Sigmoid colon (tissue), 7 donors: ENCODE measurements around the gene KIF26B. TPM values are rescaled to one million over a fixed set of nuclear protein-coding genes. Genes with fewer than 3 reads are reported as not detected.

Experiments
- DNase-seq: peaks from one replicate; pipeline ENCODE4 v3.0.0-alpha.2; 2019
- H3K27ac ChIP-seq, 4 donors: fragments of 200-600 bp; sonication (generic); one replicate each; pipeline ENCODE4 v1.5.1; 2016 to 2019; ENCODE audit warnings: mild to moderate bottlenecking in 1 of 4
- H3K27me3 ChIP-seq, 3 donors: fragments of 200-600 bp; sonication (generic); one replicate each; pipeline ENCODE4 v1.5.1; 2019; ENCODE audit warnings: mild to moderate bottlenecking in 1 of 3
- H3K36me3 ChIP-seq, 4 donors: fragments of 200-600 bp; sonication (generic); one replicate each; pipeline ENCODE4 v1.5.1; 2016 to 2019
- H3K4me1 ChIP-seq, 4 donors: fragments of 200-600 bp; sonication (generic); one replicate each; pipeline ENCODE4 v1.5.1; 2017 to 2019
- H3K4me3 ChIP-seq, 4 donors: fragments of 200-600 bp; sonication (generic); one replicate each; pipeline ENCODE4 v1.5.1; 2017 to 2019; ENCODE audit warnings: mild to moderate bottlenecking in 2 of 4, moderate library complexity in 1 of 4
- H3K9me3 ChIP-seq, 4 donors: fragments of 200-600 bp in 3 of 4; sonication (generic) in 3 of 4; one replicate each; pipeline versions ENCODE4 v1.5.1 to v1.6.1; 2013 to 2019
- CTCF ChIP-seq, 4 experiments: fragments of 450-650 bp in 3 of 4; fragments of 200-600 bp in 1 of 4; IDR thresholded peaks; one replicate each; pipeline ENCODE4 v1.5.1; 2016 to 2019; ENCODE audit warnings: antibody characterized with exemption in 4 of 4, mild to moderate bottlenecking in 3 of 4, moderate library complexity in 2 of 4
- EP300 ChIP-seq, 4 donors: sonication (generic); formaldehyde crosslinking; IDR thresholded peaks; one replicate each; pipeline ENCODE4 v1.6.1; 2017; ENCODE audit warnings: antibody characterized with exemption in 4 of 4
- POLR2A ChIP-seq, 2 donors: fragments of 450-650 bp; IDR thresholded peaks; one replicate each; pipeline ENCODE4 v1.6.1; 2016; ENCODE audit warnings: antibody characterized with exemption in 2 of 2, mild to moderate bottlenecking in 2 of 2, moderate library complexity in 2 of 2
- POLR2AphosphoS5 ChIP-seq, 4 donors: sonication (generic); formaldehyde crosslinking; IDR thresholded peaks; one replicate each; pipeline ENCODE4 v1.6.1; 2017; ENCODE audit warnings: antibody characterized with exemption in 4 of 4
- whole genome bisulfite sequencing, 2 donors: extraction: QIAGEN DNeasy Blood & Tissue Kit; methylation state at CpG; one replicate each; pipeline ENCODE4 v1.1.7; 2013; 5-methylcytosine and 5-hydroxymethylcytosine counted together
- intact Hi-C: fragments of 100-400 bp; cut with DNase I; formaldehyde crosslinking; loops from one replicate; pipeline ENCODE4 v1.15.1; 2023
- polyA plus RNA-seq, 3 donors: library from polyadenylated mRNA; stranded (reverse); fragments of 200-250 nt; gene quantifications; one replicate each; pipeline ENCODE4 v1.2.3, GENCODE V29; 2013
- total RNA-seq, 4 donors: library from RNA; depleted of rRNA; stranded (reverse); fragments of >200 nt; gene quantifications; one replicate each; pipeline ENCODE4 v1.1.0, GENCODE V29; 2016
- donor health status: healthy with polysubstance abuse.
- donor health status: Bipolar disorder and iron deficiency.
- donor health status: healthy.

Gene KIF26B
- total and polyA plus RNA-seq, 7 donors: under 0.01 to 5.5 (median 1.4) TPM; not detected in 1

- Histone ChIP-seq H3K4me1 (peaks cover 0 to 15% (median 10%) of the 10 kb centered on the region in 4 donors), H3K27me3 (no peaks in the 10 kb centered on the region), H3K9me3 (no peaks in the 10 kb centered on the region), H3K27ac (no peak overlapping the region), H3K36me3 (no peaks in the 10 kb centered on the region), H3K4me3 (no peak overlapping the region)
- intact Hi-C loops: no loop called here
- no peak for TF ChIP-seq POLR2AphosphoS5 (IDR thresholded peaks at IDR 0.05)
- no peak for TF ChIP-seq CTCF (IDR thresholded peaks at IDR 0.05)
- TF ChIP-seq EP300 (IDR thresholded peaks at IDR 0.05): no peak
- TF ChIP-seq POLR2A (IDR thresholded peaks at IDR 0.05): no peak
- 45 to 48% methylated on average over 12 of the region's 12 CpGs for WGBS, 2 donors
- no peak for DNase-seq
Observed at GRCh38 chr1:245198748-245199516, 44.1 kb downstream of the KIF26B start.

GRCh38 chr1:245200146-245200545 lies 45.4 kb downstream of the KIF26B start:
- H3K9me3 ChIP-seq: no peaks in the 10 kb centered on the region
- WGBS, 2 donors: 75 to 78% methylated on average over 4 of the region's 4 CpGs
- peaks cover 0 to 15% (median 10%) of the 10 kb centered on the region in 4 donors for H3K4me1 ChIP-seq
- DNase-seq: no peak
- H3K27me3 ChIP-seq: no peaks in the 10 kb centered on the region
- no peak overlapping the region for H3K27ac ChIP-seq
- intact Hi-C loops: no loop called here
- no peaks in the 10 kb centered on the region for H3K36me3 ChIP-seq
- no peak overlapping the region for H3K4me3 ChIP-seq
- TF ChIP-seq CTCF (IDR thresholded peaks at IDR 0.05): no peak
- no peak for TF ChIP-seq POLR2AphosphoS5 (IDR thresholded peaks at IDR 0.05)
- no peak for TF ChIP-seq POLR2A (IDR thresholded peaks at IDR 0.05)
- TF ChIP-seq EP300 (IDR thresholded peaks at IDR 0.05): no peak

- H3K9me3 ChIP-seq: peaks cover 0 to 3% (median 0%) of the 10 kb centered on the region in 4 donors
- DNase-seq: no peak
- H3K4me3 ChIP-seq: no peak overlapping the region
- no peak for TF ChIP-seq POLR2A (IDR thresholded peaks at IDR 0.05)
- TF ChIP-seq POLR2AphosphoS5 (IDR thresholded peaks at IDR 0.05): no peak
- no peak for TF ChIP-seq CTCF (IDR thresholded peaks at IDR 0.05)
- TF ChIP-seq EP300 (IDR thresholded peaks at IDR 0.05): no peak
- no peak overlapping the region for H3K27ac ChIP-seq
- H3K4me1 ChIP-seq: peaks cover 0 to 15% (median 10%) of the 10 kb centered on the region in 4 donors
- H3K36me3 ChIP-seq: no peaks in the 10 kb centered on the region
- H3K27me3 ChIP-seq: no peaks in the 10 kb centered on the region
- intact Hi-C loops: no loop called here
- 78 to 88% methylated on average over 4 of the region's 4 CpGs for WGBS, 2 donors
Observed at GRCh38 chr1:245201201-245201600, 46.4 kb downstream of the KIF26B start.

- whole genome bisulfite sequencing, 2 donors: 66 to 67% methylated on average over 5 of the region's 5 CpGs
- Histone ChIP-seq H3K9me3 (peaks cover 0 to 6% (median 2%) of the 10 kb centered on the region in 4 donors), H3K36me3 (no peaks in the 10 kb centered on the region), H3K27me3 (no peaks in the 10 kb centered on the region), H3K4me3 (no peak overlapping the region), H3K4me1 (peaks cover 0 to 12% (median 10%) of the 10 kb centered on the region in 4 donors), H3K27ac (no peak overlapping the region)
- DNase-seq: no peak
- intact Hi-C loops: no loop called here
- TF ChIP-seq POLR2A (IDR thresholded peaks at IDR 0.05) (no peak), POLR2AphosphoS5 (IDR thresholded peaks at IDR 0.05) (no peak), EP300 (IDR thresholded peaks at IDR 0.05) (no peak), CTCF (IDR thresholded peaks at IDR 0.05) (no peak)
Observed at GRCh38 chr1:245201827-245202226, 47.0 kb downstream of the KIF26B start.
